ENCODE results near the gene NRP2.

DNA sequence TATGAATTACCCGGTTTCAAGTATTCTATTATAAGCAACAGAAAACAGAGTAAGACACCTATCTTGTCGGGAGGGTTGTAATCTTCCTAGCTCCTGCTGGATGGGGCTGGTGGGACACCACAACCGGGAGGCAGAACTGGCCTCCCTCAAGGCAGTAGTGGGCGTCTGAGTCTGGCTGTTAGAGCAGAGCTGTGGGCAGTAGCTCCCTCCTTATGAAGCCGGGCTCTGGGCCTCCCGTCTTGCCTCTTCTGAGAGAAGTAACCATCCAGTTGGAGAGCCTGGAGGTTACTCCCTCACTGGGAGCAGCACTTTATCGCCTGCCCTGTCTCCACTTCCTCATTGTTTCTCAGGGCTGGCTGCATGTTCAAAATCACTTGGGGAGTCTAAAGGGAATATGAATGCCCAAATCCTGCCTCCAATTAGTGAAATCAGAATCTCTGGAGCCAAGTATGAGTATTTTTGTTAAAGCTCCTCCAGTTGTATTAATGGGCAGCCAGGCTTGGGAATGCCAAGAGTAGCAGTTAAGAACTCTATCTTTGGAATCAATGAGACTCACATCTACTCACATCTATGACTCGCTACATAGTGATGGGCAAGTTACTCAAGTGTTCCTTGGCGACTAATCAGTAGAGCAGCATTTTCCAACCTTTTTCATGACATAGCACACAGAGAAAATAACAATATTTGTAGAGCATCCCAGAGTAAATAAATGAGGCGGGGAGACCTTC, 27.3 kb upstream of the NRP2 start:
- TF ChIP-seq MAFF (IDR thresholded peaks at IDR 0.05; ENCODE audit: low read depth, low read length): no peak
- TF ChIP-seq, protein P1, sequence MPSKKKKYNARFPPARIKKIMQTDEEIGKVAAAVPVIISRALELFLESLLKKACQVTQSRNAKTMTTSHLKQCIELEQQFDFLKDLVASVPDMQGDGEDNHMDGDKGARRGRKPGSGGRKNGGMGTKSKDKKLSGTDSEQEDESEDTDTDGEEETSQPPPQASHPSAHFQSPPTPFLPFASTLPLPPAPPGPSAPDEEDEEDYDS (CRISPR knock-in tag; IDR thresholded peaks at IDR 0.05): no peak
- TF ChIP-seq CEBPB (IDR thresholded peaks at IDR 0.05; ENCODE audit: borderline replicate concordance, low read depth, low read length): no peak
- no peak for TF ChIP-seq GATAD2A (CRISPR knock-in tag; IDR thresholded peaks at IDR 0.05)
- no peak for TF ChIP-seq YY1 (IDR thresholded peaks at IDR 0.05; ENCODE audit: insufficient read depth, insufficient replicate concordance, low read depth, low read length)
